H9 (cell line): Measurements from ENCODE around the gene BSN. TPM values are rescaled to one million over a fixed set of nuclear protein-coding genes. Genes with fewer than 3 reads are reported as not detected.

Experiments used
- DNase-seq: peaks from one replicate; pipeline ENCODE4 v3.0.0-alpha.2; 2017
- H2AFZ ChIP-seq: one replicate; pipeline ENCODE4 v1.6.1; 2013; ENCODE audit warnings: mild to moderate bottlenecking, low read length, control low read depth, moderate library complexity
- H2AK5ac ChIP-seq: 2 replicates; pipeline ENCODE4 v1.6.1; 2013; ENCODE audit warnings: low read length, control low read depth, mixed read lengths; ENCODE audit not compliant: insufficient read length
- H2BK120ac ChIP-seq: one replicate; pipeline ENCODE4 v1.6.1; 2013; ENCODE audit warnings: low read depth, mild to moderate bottlenecking, low read length, control low read depth, inconsistent platforms; ENCODE audit not compliant: poor library complexity, severe bottlenecking
- H2BK12ac ChIP-seq: 2 replicates; pipeline ENCODE4 v1.6.1; 2013; ENCODE audit warnings: low read length, control low read depth, mixed read lengths, low read depth; ENCODE audit not compliant: insufficient read length
- H2BK15ac ChIP-seq: 2 replicates; pipeline ENCODE4 v1.6.1; 2013; ENCODE audit warnings: low read depth, low read length, control low read depth
- H2BK20ac ChIP-seq: one replicate; pipeline ENCODE4 v1.6.1; 2013; ENCODE audit warnings: low read depth, mild to moderate bottlenecking, low read length, control low read depth, inconsistent platforms; ENCODE audit not compliant: poor library complexity, severe bottlenecking
- H2BK5ac ChIP-seq: 2 replicates; pipeline ENCODE4 v1.6.1; 2013; ENCODE audit warnings: low read length, control low read depth, mixed read lengths; ENCODE audit not compliant: insufficient read length
- H3K14ac ChIP-seq: 2 replicates; pipeline ENCODE4 v1.6.1; 2013; ENCODE audit warnings: low read length, control low read depth; ENCODE audit not compliant: insufficient read depth
- H3K18ac ChIP-seq: 2 replicates; pipeline ENCODE4 v1.6.1; 2013; ENCODE audit warnings: low read depth, mild to moderate bottlenecking, mixed read lengths, low read length, control low read depth; ENCODE audit not compliant: insufficient read length
- H3K23ac ChIP-seq: 2 replicates; pipeline ENCODE4 v1.6.1; 2013; ENCODE audit warnings: low read length, control low read depth, mixed read lengths, low read depth; ENCODE audit not compliant: insufficient read length
- H3K23me2 ChIP-seq: 2 replicates; pipeline ENCODE4 v1.6.1; 2013; ENCODE audit warnings: low read depth, mild to moderate bottlenecking, mixed read lengths, low read length, control low read depth; ENCODE audit not compliant: insufficient read length, poor library complexity, severe bottlenecking
- H3K27ac ChIP-seq: 2 replicates; pipeline ENCODE4 v1.5.1; 2013; ENCODE audit warnings: low read length, control low read depth, mixed read lengths, low read depth; ENCODE audit not compliant: insufficient read length
- H3K27me3 ChIP-seq: 2 replicates; pipeline ENCODE4 v1.6.1; 2013; ENCODE audit warnings: low read length, control low read depth, inconsistent platforms; ENCODE audit not compliant: insufficient read depth
- H3K4ac ChIP-seq: 2 replicates; pipeline ENCODE4 v1.6.1; 2013; ENCODE audit warnings: low read depth, mild to moderate bottlenecking, control low read depth, inconsistent platforms, low read length, moderate library complexity
- H3K4me1 ChIP-seq: 2 replicates; pipeline ENCODE4 v1.6.1; 2013; ENCODE audit warnings: low read length, control low read depth, inconsistent platforms; ENCODE audit not compliant: insufficient read depth
- H3K4me2 ChIP-seq: 2 replicates; pipeline ENCODE4 v1.6.1; 2013; ENCODE audit warnings: low read length, control low read depth, mixed read lengths; ENCODE audit not compliant: insufficient read length, insufficient read depth
- H3K56ac ChIP-seq: 2 replicates; pipeline ENCODE4 v1.6.1; 2013; ENCODE audit warnings: low read depth, mild to moderate bottlenecking, mixed read lengths, low read length, control low read depth; ENCODE audit not compliant: insufficient read length
- H3K79me1 ChIP-seq: 2 replicates; pipeline ENCODE4 v1.6.1; 2013; ENCODE audit warnings: low read depth, mild to moderate bottlenecking, moderate library complexity, low read length, control low read depth, inconsistent platforms; ENCODE audit not compliant: insufficient read depth, poor library complexity, severe bottlenecking
- H3K79me2 ChIP-seq: 2 replicates; pipeline ENCODE4 v1.6.1; 2013; ENCODE audit warnings: low read length, control low read depth, inconsistent platforms; ENCODE audit not compliant: insufficient read depth
- H3K9ac ChIP-seq: 2 replicates; pipeline ENCODE4 v1.6.1; 2013; ENCODE audit warnings: low read length, control low read depth, mixed read lengths; ENCODE audit not compliant: insufficient read length; ENCODE audit errors: extremely low read depth
- H3K9me3 ChIP-seq: one replicate; pipeline ENCODE4 v1.6.1; 2013; ENCODE audit warnings: low read depth, low read length, inconsistent platforms; ENCODE audit not compliant: control insufficient read depth
- H3T11ph ChIP-seq: one replicate; pipeline ENCODE4 v1.6.1; 2013; ENCODE audit warnings: mild to moderate bottlenecking, low read length, control low read depth, inconsistent platforms
- H4K20me1 ChIP-seq: one replicate; pipeline ENCODE4 v1.6.1; 2013; ENCODE audit not compliant: control insufficient read depth, insufficient read length, insufficient read depth
- H4K5ac ChIP-seq: 2 replicates; pipeline ENCODE4 v1.6.1; 2013; ENCODE audit warnings: low read depth, mild to moderate bottlenecking, mixed read lengths, low read length, control low read depth; ENCODE audit not compliant: insufficient read length
- H4K8ac ChIP-seq: replicated peaks from 2 replicates; pipeline ENCODE4 v1.6.1; 2013; ENCODE audit warnings: low read length, control low read depth, mixed read lengths, low read depth; ENCODE audit not compliant: insufficient read length
- H4K91ac ChIP-seq: 2 replicates; pipeline ENCODE4 v1.6.1; 2013; ENCODE audit warnings: low read depth, mild to moderate bottlenecking, moderate library complexity, mixed read lengths, low read length, control low read depth; ENCODE audit not compliant: insufficient read length
- H3K27ac Mint-ChIP-seq, 3 experiments: 2 replicates in 2 of 3; 3 replicates in 1 of 3; pipeline ENCODE4 v1.8.0; 2020 to 2021; ENCODE audit warnings: mixed read lengths in 3 of 3, mild to moderate bottlenecking in 1 of 3, moderate library complexity in 1 of 3
- H3K27me3 Mint-ChIP-seq: 2 replicates; pipeline ENCODE4 v1.8.0; 2021; ENCODE audit warnings: low read depth, mild to moderate bottlenecking, moderate library complexity, mixed read lengths
- H3K36me3 Mint-ChIP-seq, 3 experiments: 2 replicates in 2 of 3; 3 replicates in 1 of 3; pipeline ENCODE4 v1.8.0; 2020 to 2021; ENCODE audit warnings: low read depth in 3 of 3, mixed read lengths in 3 of 3; ENCODE audit not compliant: insufficient read depth in 1 of 3
- H3K4me1 Mint-ChIP-seq, 2 experiments: 2 replicates each; pipeline ENCODE4 v1.8.0; 2020; ENCODE audit warnings: mixed read lengths in 2 of 2
- H3K4me3 Mint-ChIP-seq, 2 experiments: 2 replicates in 1 of 2; 3 replicates in 1 of 2; pipeline ENCODE4 v1.8.0; 2020 to 2021; ENCODE audit warnings: mild to moderate bottlenecking in 2 of 2, mixed read lengths in 2 of 2, moderate library complexity in 1 of 2
- H3K9me3 Mint-ChIP-seq, 2 experiments: 2 replicates in 1 of 2; 3 replicates in 1 of 2; pipeline ENCODE4 v1.8.0; 2020; ENCODE audit warnings: mild to moderate bottlenecking in 2 of 2, mixed read lengths in 2 of 2, moderate library complexity in 1 of 2
- whole genome bisulfite sequencing: extraction: QIAGEN DNeasy Blood & Tissue Kit; methylation state at CpG from one replicate; pipeline ENCODE4 v1.1.7; 2013; ENCODE audit warnings: missing lambda C conversion rate, low lambda C conversion rate, mixed read lengths; ENCODE audit not compliant: insufficient read length; ENCODE audit errors: extremely low coverage; 5-methylcytosine and 5-hydroxymethylcytosine counted together
- total RNA-seq: library from RNA; stranded (reverse); gene quantifications from 2 replicates; pipeline ENCODE4 v1.2.1, GENCODE V29; 2021
- TF ChIP-seq, protein P1 (sequence below): fragments of 200-600 bp; sonication (generic); conservative IDR thresholded peaks from 3 replicates; pipeline ENCODE4 v1.8.0; 2021; ENCODE audit warnings: antibody characterized with exemption, mild to moderate bottlenecking

Gene BSN
- total RNA-seq, 1 experiment from 2014 or later = 2.4 TPM

DNA sequence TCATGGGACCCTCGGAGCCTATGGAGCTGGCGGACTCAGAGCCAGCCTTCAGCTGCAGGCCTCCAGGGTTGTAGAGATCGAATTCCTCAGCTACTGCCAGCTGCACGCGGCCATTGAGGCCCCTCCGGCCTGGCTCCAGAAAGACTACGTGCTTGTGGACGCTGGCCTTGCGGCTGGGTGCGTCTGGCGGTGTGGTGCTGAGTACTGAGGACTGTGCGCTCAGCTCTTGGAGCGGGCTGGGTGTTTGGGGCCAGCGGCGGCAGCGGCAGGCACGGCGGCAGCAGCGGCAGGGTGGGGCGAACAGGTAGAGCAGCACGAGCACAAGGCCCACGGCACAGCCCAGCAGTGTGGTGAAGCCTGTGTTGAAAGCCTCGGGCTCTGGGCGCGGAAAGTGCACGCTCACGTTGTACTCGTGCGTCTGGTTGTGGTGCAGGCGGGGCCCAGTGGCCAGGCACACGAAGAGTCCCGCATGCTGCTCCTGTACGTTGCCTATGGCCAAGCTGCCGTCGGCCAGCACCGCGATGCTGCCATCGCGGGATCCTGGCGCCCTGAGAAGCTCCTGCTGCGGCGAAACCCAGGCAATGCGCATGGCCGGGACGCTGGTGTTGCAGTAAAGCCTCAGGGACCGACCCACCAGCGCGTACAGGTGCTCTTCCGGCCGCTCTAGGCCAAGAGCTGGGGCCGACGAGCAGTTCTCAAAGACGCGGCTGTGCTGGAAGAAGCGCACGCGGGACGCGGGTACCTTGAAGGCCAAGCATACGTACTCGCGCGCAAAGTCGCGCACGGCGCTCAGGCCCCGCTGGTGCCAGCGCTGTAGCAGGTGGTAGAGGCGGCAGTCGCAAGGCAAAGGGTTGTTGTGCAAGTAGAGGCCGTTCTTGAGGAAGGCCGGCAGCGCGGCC is 163.9 kb downstream of the BSN start:
- H3K27ac Mint-ChIP-seq = peak overlapping the region; percentile 3 to 51 (median 14); a peak in 3 of 7 replicates
- Histone ChIP-seq H3K4me2 (peak overlapping the region; percentile 44), H3K23ac (no peak overlapping the region), H3K27ac (no peak overlapping the region), H3K18ac (no peak overlapping the region), H3K9ac (no peak overlapping the region), H3K14ac (no peak overlapping the region; the same call in 1 of the 2 replicates), H2BK15ac (no peak overlapping the region), H2AK5ac (no peak overlapping the region), H3K9me3 (no peaks in the 10 kb centered on the region), H2BK20ac (no peak overlapping the region), H4K5ac (no peak overlapping the region), H3K56ac (no peak overlapping the region), H2BK12ac (no peak overlapping the region), H3K4ac (no peak overlapping the region), H2BK120ac (no peak overlapping the region), H3K4me1 (no peaks in the 10 kb centered on the region), H4K91ac (no peak overlapping the region), H3K27me3 (no peaks in the 10 kb centered on the region), H3K79me1 (peaks cover 2% of the 10 kb centered on the region), H3T11ph (no peak overlapping the region), H2BK5ac (no peak overlapping the region), H2AFZ (no peak overlapping the region), H3K79me2 (no peaks in the 10 kb centered on the region), H3K23me2 (peaks cover 13% of the 10 kb centered on the region), H4K8ac (no peak overlapping the region), H4K20me1 (no peaks in the 10 kb centered on the region)
- H3K9me3 Mint-ChIP-seq = no peaks in the 10 kb centered on the region
- peaks cover 4% of the 10 kb centered on the region for H3K27me3 Mint-ChIP-seq
- peaks cover 0 to 36% (median 34%) of the 10 kb centered on the region in 3 experiments; a peak in 6 of 7 replicates for H3K36me3 Mint-ChIP-seq
- H3K4me3 Mint-ChIP-seq = peak overlapping the region; percentile 79 to 87
- TF ChIP-seq, protein P1, sequence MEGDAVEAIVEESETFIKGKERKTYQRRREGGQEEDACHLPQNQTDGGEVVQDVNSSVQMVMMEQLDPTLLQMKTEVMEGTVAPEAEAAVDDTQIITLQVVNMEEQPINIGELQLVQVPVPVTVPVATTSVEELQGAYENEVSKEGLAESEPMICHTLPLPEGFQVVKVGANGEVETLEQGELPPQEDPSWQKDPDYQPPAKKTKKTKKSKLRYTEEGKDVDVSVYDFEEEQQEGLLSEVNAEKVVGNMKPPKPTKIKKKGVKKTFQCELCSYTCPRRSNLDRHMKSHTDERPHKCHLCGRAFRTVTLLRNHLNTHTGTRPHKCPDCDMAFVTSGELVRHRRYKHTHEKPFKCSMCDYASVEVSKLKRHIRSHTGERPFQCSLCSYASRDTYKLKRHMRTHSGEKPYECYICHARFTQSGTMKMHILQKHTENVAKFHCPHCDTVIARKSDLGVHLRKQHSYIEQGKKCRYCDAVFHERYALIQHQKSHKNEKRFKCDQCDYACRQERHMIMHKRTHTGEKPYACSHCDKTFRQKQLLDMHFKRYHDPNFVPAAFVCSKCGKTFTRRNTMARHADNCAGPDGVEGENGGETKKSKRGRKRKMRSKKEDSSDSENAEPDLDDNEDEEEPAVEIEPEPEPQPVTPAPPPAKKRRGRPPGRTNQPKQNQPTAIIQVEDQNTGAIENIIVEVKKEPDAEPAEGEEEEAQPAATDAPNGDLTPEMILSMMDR = no peak
- DNase-seq = peak; percentile 71
- H3K4me1 Mint-ChIP-seq = peaks cover 14% of the 10 kb centered on the region in 2 experiments
- WGBS = no CpG with 5 or more reads among the region's 75 CpGs
